Neural progenitor cell (in vitro differentiated cells): ENCODE measurements around the gene OR2T3. TPM values are rescaled to one million over a fixed set of nuclear protein-coding genes. Genes with fewer than 3 reads are reported as not detected.
"Not testable (repeated sequence)": the region's sequence is repeated elsewhere in the genome, so short reads cannot be mapped to it uniquely, and the experiment has no call there.

Source experiments
- DNase-seq: peaks from one replicate; pipeline ENCODE4 v3.0.0-alpha.2; 2016; ENCODE audit warnings: low spot score
- H2AFZ ChIP-seq: fragments of 200-600 bp; sonication (generic); replicated peaks from 2 replicates; pipeline ENCODE4 v1.6.1; 2016; ENCODE audit warnings: antibody characterized with exemption
- H3F3A ChIP-seq: fragments of 200-600 bp; sonication (generic); 2 replicates; pipeline ENCODE4 v1.6.1; 2016; ENCODE audit warnings: antibody characterized with exemption, low read depth
- H3K27ac ChIP-seq: fragments of 200-600 bp; sonication (generic); 2 replicates; pipeline ENCODE4 v1.5.1; 2016; ENCODE audit warnings: mild to moderate bottlenecking
- H3K27me3 ChIP-seq: fragments of 200-600 bp; sonication (generic); 2 replicates; pipeline ENCODE4 v1.6.1; 2016; ENCODE audit warnings: mild to moderate bottlenecking, moderate library complexity
- H3K36me3 ChIP-seq: fragments of 200-600 bp; sonication (generic); 2 replicates; pipeline ENCODE4 v1.5.1; 2016
- H3K4me1 ChIP-seq: fragments of 200-600 bp; sonication (generic); 2 replicates; pipeline ENCODE4 v1.6.1; 2016; ENCODE audit warnings: mixed run types
- H3K4me2 ChIP-seq: fragments of 200-600 bp; sonication (generic); 2 replicates; pipeline ENCODE4 v1.6.1; 2016
- H3K4me3 ChIP-seq: fragments of 200-600 bp; sonication (generic); 2 replicates; pipeline ENCODE4 v1.5.1; 2016
- H3K79me2 ChIP-seq: fragments of 200-600 bp; sonication (generic); 2 replicates; pipeline ENCODE4 v1.6.1; 2016; ENCODE audit warnings: low read depth
- H3K9ac ChIP-seq: fragments of 200-600 bp; sonication (generic); 2 replicates; pipeline ENCODE4 v1.6.1; 2016
- H3K9me3 ChIP-seq: fragments of 200-600 bp; sonication (generic); 2 replicates; pipeline ENCODE4 v1.5.1; 2016; ENCODE audit warnings: low read depth
- H4K20me1 ChIP-seq: fragments of 200-600 bp; sonication (generic); 2 replicates; pipeline ENCODE4 v1.6.1; 2016; ENCODE audit warnings: low read depth
- H3K27ac Mint-ChIP-seq: 3 replicates; pipeline ENCODE4 v1.8.0; 2021; ENCODE audit warnings: mixed read lengths
- H3K27me3 Mint-ChIP-seq: 2 replicates; pipeline ENCODE4 v1.8.0; 2022; ENCODE audit warnings: low read depth, mild to moderate bottlenecking, inconsistent platforms, moderate library complexity, mixed read lengths; ENCODE audit not compliant: insufficient read depth
- H3K36me3 Mint-ChIP-seq: 3 replicates; pipeline ENCODE4 v1.8.0; 2021; ENCODE audit warnings: mixed read lengths
- H3K4me1 Mint-ChIP-seq: 3 replicates; pipeline ENCODE4 v1.8.0; 2021; ENCODE audit warnings: mixed read lengths
- H3K4me3 Mint-ChIP-seq: 3 replicates; pipeline ENCODE4 v1.8.0; 2021; ENCODE audit warnings: mild to moderate bottlenecking, moderate library complexity, mixed read lengths
- H3K9me3 Mint-ChIP-seq: 3 replicates; pipeline ENCODE4 v1.8.0; 2020; ENCODE audit warnings: mixed read lengths
- total RNA-seq: library from RNA; depleted of rRNA; stranded (reverse); fragments of >200 nt; gene quantifications from 2 replicates; pipeline ENCODE4 v1.2.3, GENCODE V29; 2015; ENCODE audit warnings: low replicate concordance

OR2T3 gene
- total RNA-seq, 1 donor from 2014 or later = not detected

GRCh38 chr1:248481686-248482579 is 8.8 kb downstream of the OR2T3 start:
- H3K9me3 Mint-ChIP-seq, H3K4me1 ChIP-seq, H3K36me3 ChIP-seq, H3K4me3 ChIP-seq, DNase-seq, H3K27me3 ChIP-seq, H4K20me1 ChIP-seq, H3K79me2 ChIP-seq, H3K4me1 Mint-ChIP-seq, H3K27me3 Mint-ChIP-seq, H3F3A ChIP-seq, H3K27ac Mint-ChIP-seq, H3K27ac ChIP-seq, H3K4me2 ChIP-seq, H3K36me3 Mint-ChIP-seq, H2AFZ ChIP-seq, H3K4me3 Mint-ChIP-seq, H3K9ac ChIP-seq, H3K9me3 ChIP-seq: not testable (repeated sequence)

- H3K9me3 ChIP-seq, H3K4me3 Mint-ChIP-seq, H3K4me1 ChIP-seq, H3K36me3 ChIP-seq, H3K4me3 ChIP-seq, H3K27ac ChIP-seq, H4K20me1 ChIP-seq, H3K36me3 Mint-ChIP-seq, H3K27me3 Mint-ChIP-seq, H3K27ac Mint-ChIP-seq, H3K4me1 Mint-ChIP-seq, H2AFZ ChIP-seq, H3K27me3 ChIP-seq, H3K9ac ChIP-seq, DNase-seq, H3K4me2 ChIP-seq, H3K79me2 ChIP-seq, H3K9me3 Mint-ChIP-seq, H3F3A ChIP-seq: not testable (repeated sequence)
Observed at GRCh38 chr1:248488289-248488688, 15.1 kb downstream of the OR2T3 start, which contains the start of gene OR2T5. Gene OR2T5, plus strand, starts transcription at chr1:248488589. Its CDS starts 0 bp downstream, at chr1:248488589.

GRCh38 chr1:248496661-248497060 is 23.5 kb downstream of the OR2T3 start:
- H3K4me3 ChIP-seq, H3F3A ChIP-seq, H4K20me1 ChIP-seq, H3K79me2 ChIP-seq, H3K9ac ChIP-seq, H3K27me3 Mint-ChIP-seq, H3K27ac ChIP-seq, H3K27me3 ChIP-seq, H2AFZ ChIP-seq, H3K36me3 ChIP-seq, H3K4me1 Mint-ChIP-seq, H3K27ac Mint-ChIP-seq, H3K4me1 ChIP-seq, DNase-seq, H3K9me3 ChIP-seq, H3K36me3 Mint-ChIP-seq, H3K4me2 ChIP-seq, H3K4me3 Mint-ChIP-seq, H3K9me3 Mint-ChIP-seq: not testable (repeated sequence)

- H3K4me3 Mint-ChIP-seq, H3F3A ChIP-seq, H3K9me3 Mint-ChIP-seq, H2AFZ ChIP-seq, H3K27me3 ChIP-seq, H3K4me3 ChIP-seq, H3K4me1 ChIP-seq, H3K27me3 Mint-ChIP-seq, H3K4me1 Mint-ChIP-seq, H3K36me3 ChIP-seq, H3K79me2 ChIP-seq, H3K27ac ChIP-seq, H3K9ac ChIP-seq, H3K4me2 ChIP-seq, H3K9me3 ChIP-seq, H3K27ac Mint-ChIP-seq, DNase-seq, H3K36me3 Mint-ChIP-seq, H4K20me1 ChIP-seq: not testable (repeated sequence)
Observed at GRCh38 chr1:248500305-248501035, 27.3 kb downstream of the OR2T3 start.

GRCh38 chr1:248507773-248508172 is 34.6 kb downstream of the OR2T3 start, which contains the start of gene OR2G6:
Gene OR2G6, plus strand, starts transcription at chr1:248508073. Its CDS starts 13,574 bp downstream, at chr1:248521647.
- not testable (repeated sequence) for H3K27me3 ChIP-seq, H3K4me1 Mint-ChIP-seq, H2AFZ ChIP-seq, H3K9me3 Mint-ChIP-seq, H3K27ac ChIP-seq, H3K9ac ChIP-seq, H3K4me1 ChIP-seq, H3K36me3 Mint-ChIP-seq, H3K27ac Mint-ChIP-seq, H3F3A ChIP-seq, DNase-seq, H3K4me3 ChIP-seq, H3K27me3 Mint-ChIP-seq, H3K4me2 ChIP-seq, H3K4me3 Mint-ChIP-seq, H4K20me1 ChIP-seq, H3K36me3 ChIP-seq, H3K79me2 ChIP-seq, H3K9me3 ChIP-seq

GRCh38 chr1:248510217-248510616 is 37.1 kb downstream of the OR2T3 start:
- not testable (repeated sequence) for H3K27me3 ChIP-seq, H3K4me1 Mint-ChIP-seq, H4K20me1 ChIP-seq, H3K9me3 Mint-ChIP-seq, H3K36me3 ChIP-seq, H3K79me2 ChIP-seq, H3K27ac Mint-ChIP-seq, H3K9ac ChIP-seq, H3K4me3 Mint-ChIP-seq, DNase-seq, H3K27ac ChIP-seq, H3K36me3 Mint-ChIP-seq, H3F3A ChIP-seq, H3K4me2 ChIP-seq, H3K27me3 Mint-ChIP-seq, H2AFZ ChIP-seq, H3K4me3 ChIP-seq, H3K4me1 ChIP-seq, H3K9me3 ChIP-seq
